Skin epidermis (tissue), 12 donors: ENCODE results near the gene SDSL.

ENCODE experiments used
- H3K27ac ChIP-seq, 21 experiments: fragments of 200-600 bp; sonication (generic) in 11 of 21; one replicate each; pipeline ENCODE4 v1.5.0; 2020; ENCODE audit warnings: mild to moderate bottlenecking in 3 of 21, inconsistent platforms in 2 of 21, moderate library complexity in 2 of 21
- H3K4me3 ChIP-seq, 7 experiments: fragments of 200-600 bp; sonication (generic) in 2 of 7; one replicate each; pipeline ENCODE4 v1.5.0; 2020; ENCODE audit warnings: inconsistent platforms in 2 of 7, mild to moderate bottlenecking in 2 of 7, moderate library complexity in 1 of 7

The SDSL gene

DNA sequence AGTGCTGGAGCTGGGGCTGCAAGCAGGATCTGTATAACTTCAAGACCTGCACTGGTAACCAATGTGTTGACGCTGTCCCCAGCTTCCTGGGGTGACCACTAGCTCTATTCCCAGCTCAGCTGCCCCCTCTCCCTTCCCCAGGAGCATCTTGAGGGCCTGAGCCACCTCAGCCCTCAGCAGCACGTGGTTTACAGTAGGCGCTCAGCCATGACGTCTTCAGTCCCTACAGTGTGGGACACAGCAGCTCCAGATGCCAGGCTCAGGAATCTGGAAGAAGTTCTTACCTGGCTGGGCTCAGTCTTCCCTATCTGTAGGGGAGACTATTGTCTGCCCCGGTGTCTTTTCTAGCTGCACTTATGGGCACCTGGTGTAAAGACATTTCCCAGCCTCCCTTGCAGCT lies 27.1 kb upstream of the SDSL start:
- H3K27ac ChIP-seq: no peak overlapping the region
- H3K4me3 ChIP-seq: no peak overlapping the region

DNA sequence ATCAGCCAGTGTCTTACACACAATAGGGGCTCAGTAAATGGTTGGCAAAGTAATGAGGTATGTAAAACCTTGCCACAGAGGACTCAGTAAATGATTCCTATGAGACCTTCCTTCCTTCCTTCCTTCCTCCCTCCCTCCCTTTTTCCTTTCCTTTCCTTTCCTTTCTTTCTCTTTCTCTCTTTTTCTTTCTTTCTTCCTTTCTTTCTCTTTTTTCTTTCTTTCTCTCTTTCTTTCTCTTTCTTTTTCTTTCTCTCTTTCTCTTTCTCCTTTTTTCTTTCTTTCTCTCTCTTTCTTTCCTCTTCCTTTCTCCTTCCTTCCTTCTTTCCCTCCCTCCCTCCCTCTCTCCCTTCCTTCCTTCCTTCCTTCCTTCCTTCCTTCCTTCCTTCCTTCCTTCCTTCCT lies 26.0 kb upstream of the SDSL start:
- H3K4me3 ChIP-seq: no peak overlapping the region
- no peak overlapping the region for H3K27ac ChIP-seq

- Histone ChIP-seq H3K27ac (no peak overlapping the region), H3K4me3 (no peak overlapping the region)
These were observed 25.2 kb upstream of the SDSL start for GRCh38 chr12:113396828-113397496.

GRCh38 chr12:113397497-113398197 lies 24.5 kb upstream of the SDSL start:
- H3K27ac ChIP-seq: no peak overlapping the region

DNA sequence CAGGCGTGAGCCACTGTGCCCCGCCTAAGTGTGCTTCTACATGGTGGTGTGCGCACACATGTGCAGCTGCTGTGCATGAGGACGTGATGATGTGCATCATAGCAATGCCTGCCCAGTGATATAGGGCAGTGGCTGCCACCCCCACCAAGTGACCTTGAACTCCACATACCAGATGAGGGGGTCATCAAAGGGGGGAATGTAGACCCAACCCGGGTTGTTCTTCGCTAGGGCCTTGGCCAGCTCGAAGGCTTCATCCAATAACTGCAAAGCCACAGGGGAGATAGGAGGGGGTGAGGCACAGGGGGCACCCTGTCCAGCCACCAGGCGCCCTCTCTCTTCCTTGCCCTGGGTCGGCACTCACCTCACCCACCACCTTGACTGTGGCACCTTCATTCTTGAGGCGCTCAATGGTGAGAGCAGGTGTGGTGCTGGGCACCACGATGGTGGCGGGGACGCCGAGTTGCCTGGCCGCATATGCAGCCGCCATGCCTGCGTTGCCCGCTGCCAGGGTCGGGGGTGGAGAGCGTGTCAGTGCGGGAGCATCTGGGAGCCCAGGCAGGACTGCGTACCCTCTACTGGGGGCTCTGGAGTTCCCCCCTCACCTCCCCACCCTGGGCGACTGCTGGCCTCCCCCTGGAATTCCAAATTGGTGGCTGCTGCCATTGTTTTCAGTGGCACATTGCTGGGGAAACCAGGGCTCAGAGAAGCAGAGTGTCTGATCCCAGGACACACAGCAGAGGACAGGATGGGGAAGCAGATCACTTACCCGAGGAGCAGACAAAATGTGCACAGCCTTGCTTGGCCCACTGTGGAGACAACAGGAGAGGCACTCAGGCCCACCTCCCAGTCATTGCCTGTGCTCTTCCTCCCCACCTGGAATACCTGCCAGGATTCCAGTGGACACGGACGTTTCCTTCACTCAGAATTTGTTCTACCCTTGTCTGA lies 23.6 kb upstream of the SDSL start:
- no peak overlapping the region for H3K27ac ChIP-seq
- H3K4me3 ChIP-seq: no peak overlapping the region

More at GRCh38 chr12:113397497-113398197, 24.5 kb upstream of the SDSL start:
- H3K4me3 ChIP-seq: no peak overlapping the region

DNA sequence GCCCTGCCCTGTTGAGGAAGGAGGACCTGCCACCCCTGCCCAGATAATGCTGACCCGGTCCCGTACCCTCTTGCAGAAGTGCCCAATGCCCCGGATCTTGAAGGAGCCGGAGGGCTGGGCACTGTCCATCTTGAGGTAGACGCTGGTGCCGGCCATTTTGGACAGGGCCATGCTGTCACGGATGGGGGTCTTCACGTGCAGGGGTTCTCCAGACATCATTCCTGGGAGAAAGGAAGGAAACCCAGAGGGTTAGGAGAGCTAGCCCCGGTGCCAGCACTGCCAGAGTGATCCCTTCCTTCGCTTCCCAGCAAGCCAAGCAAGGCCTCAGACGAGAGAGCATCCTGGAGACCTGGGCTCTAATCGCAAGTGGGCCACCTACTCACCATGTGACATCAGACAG lies 22.7 kb upstream of the SDSL start:
- Histone ChIP-seq H3K4me3 (no peak overlapping the region), H3K27ac (no peak overlapping the region)

GRCh38 chr12:113400362-113400761 lies 21.8 kb upstream of the SDSL start:
- no peak overlapping the region for H3K27ac ChIP-seq
- no peak overlapping the region for H3K4me3 ChIP-seq

DNA sequence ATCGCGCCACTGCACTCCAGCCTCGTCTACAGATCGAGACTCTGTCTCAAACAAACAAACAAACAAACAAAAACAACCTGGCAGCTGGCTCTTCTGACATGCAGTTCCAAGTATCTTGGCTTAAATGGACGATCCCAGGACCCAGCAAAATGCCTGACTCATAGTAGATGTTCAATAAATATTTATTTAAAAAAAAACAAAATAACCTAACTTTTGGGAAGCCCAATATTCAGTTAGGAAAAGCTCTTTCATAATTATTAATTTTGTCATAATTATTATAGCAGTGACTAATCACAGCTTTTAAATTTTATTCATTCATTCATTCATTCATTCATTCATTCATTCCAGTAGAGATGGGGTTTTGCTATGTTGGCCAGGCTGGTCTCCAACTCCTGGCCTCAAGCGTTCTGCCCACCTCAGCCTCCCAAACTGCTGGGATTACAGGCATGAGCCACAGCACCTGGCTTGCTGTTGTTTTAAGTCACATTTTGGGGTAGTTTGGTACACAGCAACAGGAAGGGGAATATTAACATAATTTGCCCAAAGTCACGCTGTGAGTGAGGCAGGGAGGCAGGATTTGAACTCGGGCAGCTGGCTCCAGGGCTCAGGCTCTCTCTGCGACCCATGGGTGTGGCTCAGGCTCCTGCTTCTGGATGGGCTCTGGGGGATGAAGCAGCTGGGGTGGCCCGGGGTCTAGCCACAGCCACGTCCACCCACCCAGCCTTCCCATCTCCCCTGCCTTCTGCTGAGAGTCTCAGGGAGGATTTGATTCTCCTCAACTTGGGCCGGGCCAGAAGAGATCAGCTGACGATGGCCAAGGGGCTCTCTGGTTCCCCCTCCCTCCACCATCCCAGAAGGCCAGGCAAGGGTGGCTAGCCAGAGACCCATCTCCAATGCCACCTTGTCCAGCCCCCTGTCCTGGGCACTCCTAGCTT lies 20.8 kb upstream of the SDSL start:
- no peak overlapping the region for H3K27ac ChIP-seq

GRCh38 chr12:113402586-113403260 lies 19.5 kb upstream of the SDSL start:
- no peak overlapping the region for H3K27ac ChIP-seq
- H3K4me3 ChIP-seq: no peak overlapping the region

More for the DNA sequence above, 20.8 kb upstream of the SDSL start:
- H3K4me3 ChIP-seq: no peak overlapping the region

DNA sequence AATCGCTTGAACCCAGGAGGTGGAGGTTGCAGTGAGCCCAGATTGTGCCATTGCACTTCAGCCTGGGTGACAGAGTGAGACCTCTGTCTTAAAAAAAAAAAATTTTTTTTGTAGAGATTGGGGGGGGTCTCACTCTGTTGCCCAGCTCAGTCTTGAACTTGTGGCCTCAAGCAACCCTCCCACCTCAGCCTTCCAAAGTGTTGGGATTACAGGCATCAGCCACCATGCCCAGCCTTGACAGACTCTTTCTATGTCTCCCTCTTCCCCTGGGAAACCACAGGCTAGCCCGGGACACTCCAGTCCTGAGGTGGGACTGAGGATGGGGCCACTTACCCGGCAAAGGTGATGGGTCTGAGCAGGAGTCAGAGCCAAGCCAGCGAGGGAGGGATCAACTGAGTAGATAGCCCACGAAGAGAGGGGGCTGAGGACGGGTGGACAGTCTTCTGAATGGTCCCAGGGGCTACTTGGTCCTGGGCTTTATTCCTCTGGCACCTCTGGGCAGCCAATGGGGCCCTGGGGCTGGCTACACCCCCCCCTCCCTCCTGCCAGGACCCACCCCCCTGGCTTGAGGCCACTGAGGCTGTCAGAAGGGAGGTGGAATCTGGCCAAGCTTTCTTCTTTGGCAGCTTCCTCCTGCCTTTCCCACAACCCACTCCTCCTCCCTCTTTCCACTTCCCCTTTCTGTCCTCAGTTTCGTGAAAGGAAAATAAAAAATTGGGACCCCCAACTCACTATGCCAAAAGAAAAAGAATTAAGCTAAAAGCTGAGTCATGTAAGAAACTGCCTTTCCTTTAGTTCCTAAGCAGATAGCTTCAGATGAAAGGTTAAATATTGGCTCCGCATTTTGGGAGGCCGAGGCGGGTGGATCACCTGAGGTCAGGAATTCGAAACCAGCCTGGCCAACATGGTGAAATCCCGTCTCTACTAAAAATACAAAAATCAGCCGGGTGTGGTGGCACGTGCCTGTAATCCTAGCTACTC lies 18.5 kb upstream of the SDSL start, which contains the start of gene SDS:
Gene SDS, minus strand, starts transcription at position 453 of the 981 bp plus-strand sequence. CDS start 4,179 bp downstream, outside the sequence.
- Histone ChIP-seq H3K4me3 (no peak within 1 kb of the TSS), H3K27ac (peak within 1 kb of the TSS in 4 of 21 experiments; percentile 14 to 54 (median 24))

- Histone ChIP-seq H3K27ac (peak overlapping the region in 2 of 21 experiments; percentile 21 to 54), H3K4me3 (no peak overlapping the region)
These were observed 16.5 kb upstream of the SDSL start for GRCh38 chr12:113405694-113406093.

DNA sequence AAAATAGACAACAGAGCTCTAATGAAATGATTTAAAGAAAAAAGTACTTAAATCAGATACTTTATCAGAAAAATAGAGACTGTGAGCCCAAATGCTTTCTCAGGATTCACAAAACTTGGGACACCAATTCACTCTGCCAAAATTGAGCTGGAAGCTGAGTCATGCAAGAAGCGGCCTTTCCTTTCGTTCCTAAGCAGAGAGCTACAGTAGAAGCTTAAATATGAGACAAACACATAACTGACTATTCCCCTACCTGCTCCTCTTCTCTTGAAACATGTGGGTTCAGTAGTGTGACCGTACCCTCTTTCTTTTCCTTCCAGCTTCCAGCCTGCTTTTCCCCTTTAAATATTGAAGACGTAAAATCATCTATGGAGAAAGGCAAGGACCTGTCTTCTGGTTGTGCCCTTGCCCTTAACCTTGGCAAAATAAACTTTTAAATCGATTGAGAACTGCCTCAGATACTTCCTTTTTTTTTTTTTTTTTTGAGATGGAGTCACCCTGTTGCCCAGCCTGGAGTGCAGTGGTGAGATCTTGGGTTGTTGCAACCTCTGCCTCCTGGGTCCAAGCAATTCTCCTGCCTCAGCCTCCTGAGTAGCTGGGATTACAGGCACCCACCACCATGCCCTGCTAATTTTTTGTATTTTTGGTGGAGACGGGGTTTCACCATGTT lies 14.1 kb upstream of the SDSL start:
- no peak overlapping the region for H3K4me3 ChIP-seq
- peak overlapping the region in 1 of 21 experiments; percentile 39 for H3K27ac ChIP-seq

DNA sequence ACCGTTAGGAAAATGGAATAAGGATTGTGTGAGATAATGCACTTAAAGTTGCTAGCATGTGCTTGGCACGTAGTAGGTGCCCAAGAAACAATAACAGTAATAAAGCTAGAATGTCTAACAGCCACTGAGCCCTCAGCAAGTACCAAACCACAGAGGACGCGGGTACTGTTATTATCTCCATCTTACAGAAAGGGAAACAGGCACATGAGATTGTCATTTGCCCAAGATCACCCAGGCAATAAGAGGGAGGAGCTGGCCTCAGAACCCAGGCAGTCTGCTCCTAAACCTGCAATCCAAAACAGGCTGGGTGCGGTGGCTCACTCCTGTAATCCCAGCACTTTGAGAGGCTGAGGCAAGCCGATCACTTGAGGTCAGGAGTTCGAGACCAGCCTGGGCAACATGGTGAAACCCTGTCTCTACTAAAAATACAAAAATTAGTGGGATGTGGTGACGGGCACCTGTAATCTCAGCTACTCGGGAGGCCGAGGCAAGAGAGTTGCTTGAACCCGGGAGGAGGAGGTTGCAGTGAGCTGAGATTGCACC lies 13.4 kb upstream of the SDSL start:
- H3K4me3 ChIP-seq: no peak overlapping the region
- no peak overlapping the region for H3K27ac ChIP-seq

GRCh38 chr12:113409462-113410124 lies 12.6 kb upstream of the SDSL start:
- Histone ChIP-seq H3K4me3 (no peak overlapping the region), H3K27ac (no peak overlapping the region)

DNA sequence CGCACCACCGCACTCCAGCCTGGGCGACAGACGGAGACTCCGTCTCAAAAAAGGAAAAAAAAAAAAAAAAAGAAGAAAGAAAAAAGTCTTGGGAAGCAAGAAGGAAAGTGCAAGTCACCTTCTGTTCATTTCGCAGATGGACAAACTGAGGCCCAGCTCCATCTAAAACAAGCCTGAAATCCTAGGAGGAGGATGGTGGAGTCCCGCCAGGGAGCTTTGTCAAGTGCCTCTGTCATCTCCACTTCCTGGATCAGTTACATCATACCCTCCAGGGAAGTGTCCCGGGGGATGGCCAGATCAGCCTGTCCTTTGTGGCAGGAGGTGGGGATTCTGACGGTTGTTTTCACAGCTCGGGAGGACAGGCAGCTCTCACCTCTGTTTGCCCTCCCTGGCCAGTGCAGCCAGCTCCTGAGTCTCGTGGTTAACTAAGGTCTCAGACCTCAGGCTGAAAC lies 8.7 kb upstream of the SDSL start:
- Histone ChIP-seq H3K4me3 (no peak overlapping the region), H3K27ac (no peak overlapping the region)

DNA sequence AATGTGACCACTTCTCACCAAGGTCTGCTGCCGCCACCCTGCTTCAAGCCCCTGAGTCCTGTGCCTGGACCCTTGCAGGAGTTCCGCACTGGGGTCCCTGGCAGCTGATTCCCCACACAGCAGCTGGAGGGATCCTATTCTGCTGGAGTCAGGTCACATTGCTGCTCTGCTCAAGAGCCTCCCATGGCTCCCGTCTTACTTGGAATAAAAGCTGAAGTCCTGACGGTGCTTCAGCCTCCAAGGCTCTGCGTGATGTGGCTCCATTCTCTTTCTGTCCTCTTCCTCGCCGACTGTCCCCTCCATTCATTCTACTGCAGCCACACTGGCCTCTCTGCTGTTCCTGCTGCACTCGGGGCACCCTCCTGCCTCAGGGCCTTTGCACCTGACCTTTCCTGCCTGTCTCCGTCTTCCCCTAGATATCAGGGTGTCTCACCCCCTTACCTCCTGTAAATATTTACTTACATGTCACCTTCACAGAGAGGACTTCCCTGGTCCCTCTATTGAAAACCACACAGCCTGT lies 7.6 kb upstream of the SDSL start:
- Histone ChIP-seq H3K4me3 (no peak overlapping the region), H3K27ac (no peak overlapping the region)
